Fibroblast of lung (primary cell): ENCODE results near the gene LSM12. TPM values are rescaled to one million over a fixed set of nuclear protein-coding genes. Genes with fewer than 3 reads are reported as not detected.

Experiments used
- DNase-seq, 2 donors: peaks; one replicate each; pipeline versions ENCODE4 v3.0.0 to v3.0.0-alpha.2; 2010; ENCODE audit warnings: low read depth in 2 of 2
- H2AFZ ChIP-seq: 2 replicates; pipeline ENCODE4 v1.5.1; 2012; ENCODE audit warnings: low read length, control low read depth, inconsistent platforms
- H3K27ac ChIP-seq: 2 replicates; pipeline ENCODE4 v1.5.1; 2011; ENCODE audit warnings: low read length, control low read depth; ENCODE audit not compliant: insufficient read depth
- H3K27me3 ChIP-seq: 2 replicates; pipeline ENCODE4 v1.5.1; 2011; ENCODE audit warnings: mild to moderate bottlenecking, low read length; ENCODE audit not compliant: control insufficient read depth, insufficient read depth
- H3K36me3 ChIP-seq: 2 replicates; pipeline ENCODE4 v1.5.1; 2011; ENCODE audit warnings: low read length; ENCODE audit not compliant: control insufficient read depth, insufficient read depth
- H3K4me1 ChIP-seq: 2 replicates; pipeline ENCODE4 v1.5.1; 2011; ENCODE audit warnings: low read length; ENCODE audit not compliant: control insufficient read depth, insufficient read depth; ENCODE audit errors: extremely low read depth
- H3K4me2 ChIP-seq: 2 replicates; pipeline ENCODE4 v1.5.1; 2011; ENCODE audit warnings: low read length, control low read depth; ENCODE audit not compliant: insufficient read depth; ENCODE audit errors: extremely low read depth
- H3K4me3 ChIP-seq, 4 experiments: fragments of 200-600 bp in 1 of 4; sonication (generic) in 1 of 4; replicated peaks in 1 of 4; 2 replicates each; pipeline ENCODE4 v1.5.1; 2011 to 2016; ENCODE audit warnings: low read length in 4 of 4, low read depth in 3 of 4, mild to moderate bottlenecking in 3 of 4, control low read depth in 2 of 4, inconsistent platforms in 1 of 4, mixed read lengths in 1 of 4; ENCODE audit not compliant: insufficient read depth in 1 of 4; ENCODE audit errors: control extremely low read depth in 1 of 4
- H3K79me2 ChIP-seq: 2 replicates; pipeline ENCODE4 v1.5.1; 2012; ENCODE audit warnings: mild to moderate bottlenecking, low read length, inconsistent platforms; ENCODE audit not compliant: control insufficient read depth, insufficient read depth
- H3K9ac ChIP-seq: 2 replicates; pipeline ENCODE4 v1.5.1; 2011; ENCODE audit warnings: mild to moderate bottlenecking, low read length, control low read depth; ENCODE audit not compliant: insufficient read depth
- H3K9me3 ChIP-seq: 2 replicates; pipeline ENCODE4 v1.5.1; 2012; ENCODE audit warnings: low read depth, low read length; ENCODE audit not compliant: control insufficient read depth, insufficient read depth
- H4K20me1 ChIP-seq: 2 replicates; pipeline ENCODE4 v1.5.1; 2011; ENCODE audit warnings: low read length; ENCODE audit not compliant: control insufficient read depth, insufficient read depth; ENCODE audit errors: extremely low read depth
- CTCF ChIP-seq, 2 donors: IDR thresholded peaks in 1 of 2; conservative IDR thresholded peaks in 1 of 2; 1 replicate in 1 of 2; 2 replicates in 1 of 2; pipeline ENCODE4 v1.5.1; 2011 to 2012; ENCODE audit warnings: low read length in 2 of 2, control low read depth in 1 of 2, inconsistent platforms in 1 of 2, low read depth in 1 of 2, mild to moderate bottlenecking in 1 of 2
- EZH2 ChIP-seq: IDR thresholded peaks from 2 replicates; pipeline ENCODE4 v1.5.1; 2012; ENCODE audit warnings: low read length, control low read depth, mild to moderate bottlenecking; ENCODE audit errors: missing control alignments
- polyA plus RNA-seq, 2 donors: library from polyadenylated mRNA; depleted of rRNA in 1 of 2; stranded (reverse) in 1 of 2; unstranded in 1 of 2; fragments of >200 nt; gene quantifications; 2 replicates each; pipeline ENCODE4 v1.2.1, GENCODE V29; 2011 to 2012; ENCODE audit warnings: missing spikeins in 1 of 2
- total RNA-seq: library from RNA; depleted of rRNA; stranded (reverse); fragments of >200 nt; gene quantifications from 2 replicates; pipeline ENCODE4 v1.2.1, GENCODE V29; 2014

LSM12 gene
- total and polyA plus RNA-seq, 2 donors (not counting 1 experiment from before 2014, with no cell fraction given) = 25.6 to 79.3 TPM

GRCh38 chr17:44006272-44006597, 60.2 kb downstream of the LSM12 start:
- no peak for TF ChIP-seq CTCF (conservative IDR thresholded peaks at IDR 0.05 in 1 of 2, IDR thresholded peaks at IDR 0.05 in 1 of 2; ENCODE audit: low read depth in 1 of 2, low read length in 2 of 2)
- TF ChIP-seq EZH2 = no peak
- Histone ChIP-seq H3K9me3 (no peaks in the 10 kb centered on the region), H3K27ac (peak overlapping the region; percentile 69), H2AFZ (peak overlapping the region; percentile 16), H3K27me3 (no peaks in the 10 kb centered on the region), H4K20me1 (no peaks in the 10 kb centered on the region), H3K4me3 (peak overlapping the region; percentile 33 to 71 (median 52)), H3K79me2 (no peaks in the 10 kb centered on the region), H3K36me3 (peaks cover 3% of the 10 kb centered on the region), H3K4me1 (peaks cover 19% of the 10 kb centered on the region), H3K4me2 (peak overlapping the region; percentile 71), H3K9ac (peak overlapping the region; percentile 37)
- DNase-seq = no peak

GRCh38 chr17:44005527-44006271, 60.8 kb downstream of the LSM12 start:
- H3K79me2 ChIP-seq = no peaks in the 10 kb centered on the region
- H4K20me1 ChIP-seq = no peaks in the 10 kb centered on the region
- H2AFZ ChIP-seq = peak overlapping the region; percentile 16
- peak overlapping the region; percentile 37 for H3K9ac ChIP-seq
- H3K4me1 ChIP-seq = peaks cover 19% of the 10 kb centered on the region
- DNase-seq = no peak
- H3K27me3 ChIP-seq = no peaks in the 10 kb centered on the region
- H3K4me3 ChIP-seq = peak overlapping the region; percentile 33 to 71 (median 52)
- H3K27ac ChIP-seq = peak overlapping the region; percentile 69
- H3K36me3 ChIP-seq = peaks cover 3% of the 10 kb centered on the region
- H3K4me2 ChIP-seq = peak overlapping the region; percentile 71
- TF ChIP-seq CTCF (conservative IDR thresholded peaks at IDR 0.05 in 1 of 2, IDR thresholded peaks at IDR 0.05 in 1 of 2; ENCODE audit: low read depth in 1 of 2, low read length in 2 of 2) = peak in 1 of 2 donors; percentile 34
- peak; percentile 51 for TF ChIP-seq EZH2
- H3K9me3 ChIP-seq = no peaks in the 10 kb centered on the region

DNA sequence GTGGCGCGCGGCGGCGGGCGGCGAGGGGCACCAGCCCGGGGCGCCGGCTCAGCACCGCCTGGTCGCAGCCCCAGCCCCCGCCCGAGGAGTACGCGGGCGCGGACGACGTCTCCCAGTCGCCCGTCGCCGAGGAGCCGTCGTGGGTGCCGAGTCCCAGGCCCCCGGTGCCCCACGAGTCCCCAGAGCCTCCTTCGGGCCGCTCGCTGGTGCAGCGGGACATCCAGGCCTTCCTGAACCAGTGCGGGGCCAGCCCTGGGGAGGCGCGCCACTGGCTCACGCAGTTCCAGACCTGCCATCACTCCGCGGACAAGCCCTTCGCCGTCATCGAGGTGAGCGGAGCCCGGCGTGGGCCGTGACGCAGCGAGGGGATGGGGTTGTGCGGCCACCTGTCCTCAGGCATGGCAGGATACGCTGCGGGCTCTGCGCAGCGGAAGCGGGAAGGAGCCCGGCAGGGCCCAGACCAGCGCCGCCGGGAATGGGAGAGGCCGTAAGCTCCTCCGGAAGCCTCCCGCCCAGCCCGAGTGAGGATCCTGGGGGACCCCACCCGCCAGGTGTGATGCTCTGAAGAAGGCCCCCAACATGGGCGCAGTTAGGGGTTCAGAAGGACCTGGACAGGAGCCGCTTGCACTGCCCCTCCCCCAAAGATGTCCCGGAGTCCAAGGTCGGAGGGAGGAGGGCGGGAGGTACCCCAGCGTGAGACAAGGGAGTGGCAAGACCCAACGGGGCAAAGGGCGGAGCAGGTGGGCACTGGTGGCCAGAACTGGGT, 61.5 kb downstream of the LSM12 start:
- H3K9me3 ChIP-seq = no peaks in the 10 kb centered on the region
- DNase-seq = no peak
- no peak for TF ChIP-seq CTCF (conservative IDR thresholded peaks at IDR 0.05 in 1 of 2, IDR thresholded peaks at IDR 0.05 in 1 of 2; ENCODE audit: low read depth in 1 of 2, low read length in 2 of 2)
- no peak for TF ChIP-seq EZH2
- peak overlapping the region; percentile 71 for H3K4me2 ChIP-seq
- H3K27me3 ChIP-seq = no peaks in the 10 kb centered on the region
- peak overlapping the region in 3 of 4 experiments; percentile 20 to 71 (median 67) for H3K4me3 ChIP-seq
- H3K9ac ChIP-seq = no peak overlapping the region
- H3K79me2 ChIP-seq = no peaks in the 10 kb centered on the region
- H4K20me1 ChIP-seq = no peaks in the 10 kb centered on the region
- peaks cover 3% of the 10 kb centered on the region for H3K36me3 ChIP-seq
- peaks cover 19% of the 10 kb centered on the region for H3K4me1 ChIP-seq
- no peak overlapping the region for H2AFZ ChIP-seq
- no peak overlapping the region for H3K27ac ChIP-seq
